Ectodermal cell (in vitro differentiated cells): Measurements from ENCODE around the gene APOE.

Experiments used
- H3K27ac ChIP-seq: 2 replicates; pipeline ENCODE4 v1.7.0; 2013; ENCODE audit warnings: mild to moderate bottlenecking, low read depth, low read length; ENCODE audit not compliant: insufficient read depth, poor library complexity, severe bottlenecking
- H3K27me3 ChIP-seq: 2 replicates; pipeline ENCODE4 v1.7.0; 2013; ENCODE audit warnings: mild to moderate bottlenecking, low read length; ENCODE audit not compliant: insufficient read depth, control insufficient read depth, poor library complexity, severe bottlenecking
- H3K36me3 ChIP-seq: one replicate; pipeline ENCODE4 v1.7.0; 2013; ENCODE audit warnings: low read length; ENCODE audit not compliant: control insufficient read depth, insufficient read depth
- H3K4me1 ChIP-seq: one replicate; pipeline ENCODE4 v1.7.0; 2013; ENCODE audit warnings: low read length; ENCODE audit not compliant: control insufficient read depth, insufficient read depth
- H3K4me3 ChIP-seq: 2 replicates; pipeline ENCODE4 v1.7.0; 2013; ENCODE audit warnings: low read depth, low read length, control low read depth; ENCODE audit not compliant: insufficient read depth
- H3K9me3 ChIP-seq: 2 replicates; pipeline ENCODE4 v1.7.0; 2013; ENCODE audit warnings: mild to moderate bottlenecking, low read length, moderate library complexity; ENCODE audit not compliant: control insufficient read depth
- whole genome bisulfite sequencing, 2 experiments: methylation state at CpG; one replicate each; pipeline ENCODE4 v1.1.7; 2013; ENCODE audit warnings: missing lambda C conversion rate in 2 of 2; 5-methylcytosine and 5-hydroxymethylcytosine counted together

The APOE gene

DNA sequence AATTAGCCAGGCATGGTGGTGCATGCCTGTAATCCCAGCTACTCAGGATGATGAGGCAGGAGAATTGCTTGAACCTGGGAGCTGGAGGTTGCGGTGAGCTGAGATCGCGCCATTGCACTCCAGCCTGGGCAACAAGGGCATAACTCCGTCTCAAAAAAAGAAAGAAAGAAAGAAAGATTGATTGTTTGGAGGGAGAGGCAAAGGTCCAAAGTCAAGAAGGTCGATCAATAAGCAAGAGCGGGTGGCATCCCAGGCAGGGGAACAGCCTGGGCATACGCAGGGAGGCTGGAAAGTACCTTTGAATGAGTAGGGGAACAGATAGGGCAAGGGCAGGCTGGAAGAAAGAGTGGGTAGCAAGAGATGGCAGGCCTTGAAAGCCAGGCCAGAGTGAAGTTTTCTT is 24.5 kb downstream of the APOE start:
- Histone ChIP-seq H3K4me3 (no peak overlapping the region), H3K27me3 (no peaks in the 10 kb centered on the region), H3K27ac (no peak overlapping the region), H3K9me3 (no peaks in the 10 kb centered on the region), H3K36me3 (no peaks in the 10 kb centered on the region), H3K4me1 (no peaks in the 10 kb centered on the region)
- WGBS, 2 experiments = 93 to 98% methylated on average over 7 of the region's 7 CpGs

DNA sequence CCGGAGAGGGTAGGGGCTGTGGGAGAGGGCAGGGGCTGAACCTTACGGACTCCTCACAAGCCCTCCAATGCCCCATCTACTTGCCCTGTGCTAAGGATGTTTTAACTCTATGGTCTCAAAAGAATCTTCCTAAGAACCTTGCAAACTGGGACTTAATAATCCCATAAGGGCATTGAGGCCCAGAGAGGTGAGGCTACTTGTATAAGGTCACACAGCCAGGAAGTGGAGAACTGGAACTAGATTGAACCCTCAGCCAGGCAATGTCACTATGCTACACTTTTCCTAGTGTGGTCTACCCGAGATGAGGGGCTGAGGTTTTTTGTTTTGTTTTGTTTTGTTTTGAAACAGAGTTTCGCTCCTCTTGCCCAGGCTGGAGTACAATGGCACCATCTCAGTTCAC is 25.9 kb downstream of the APOE start:
- 92 to 98% methylated on average over 4 of the region's 4 CpGs for WGBS, 2 experiments

DNA sequence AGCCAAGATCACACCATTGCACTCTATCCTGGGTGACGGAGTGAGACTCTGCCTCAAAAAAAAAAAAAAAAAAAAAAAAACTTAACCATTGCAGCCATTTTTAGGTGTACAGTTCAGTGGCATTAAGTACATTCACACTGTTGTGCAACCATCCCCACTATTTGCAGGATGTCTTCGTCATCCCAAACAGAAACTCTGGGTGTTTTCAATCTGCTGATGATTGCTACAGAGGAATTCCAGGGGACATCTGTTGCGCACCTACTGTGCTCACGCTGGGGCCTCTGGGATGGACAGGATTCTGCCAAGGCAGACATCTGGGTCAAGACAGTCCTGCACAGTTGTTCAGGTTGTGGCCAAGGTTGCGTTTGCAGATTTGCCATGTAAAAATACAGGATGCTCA is 34.1 kb downstream of the APOE start:
- Histone ChIP-seq H3K27ac (no peak overlapping the region), H3K27me3 (no peaks in the 10 kb centered on the region), H3K4me3 (no peak overlapping the region), H3K9me3 (no peaks in the 10 kb centered on the region), H3K36me3 (no peaks in the 10 kb centered on the region), H3K4me1 (no peaks in the 10 kb centered on the region)
- 74 to 77% methylated on average over 5 of the region's 5 CpGs for WGBS, 2 experiments

More for the DNA sequence above, 25.9 kb downstream of the APOE start:
- no peaks in the 10 kb centered on the region for H3K9me3 ChIP-seq
- no peaks in the 10 kb centered on the region for H3K4me1 ChIP-seq
- no peak overlapping the region for H3K4me3 ChIP-seq
- no peak overlapping the region for H3K27ac ChIP-seq
- H3K27me3 ChIP-seq = no peaks in the 10 kb centered on the region
- H3K36me3 ChIP-seq = no peaks in the 10 kb centered on the region

DNA sequence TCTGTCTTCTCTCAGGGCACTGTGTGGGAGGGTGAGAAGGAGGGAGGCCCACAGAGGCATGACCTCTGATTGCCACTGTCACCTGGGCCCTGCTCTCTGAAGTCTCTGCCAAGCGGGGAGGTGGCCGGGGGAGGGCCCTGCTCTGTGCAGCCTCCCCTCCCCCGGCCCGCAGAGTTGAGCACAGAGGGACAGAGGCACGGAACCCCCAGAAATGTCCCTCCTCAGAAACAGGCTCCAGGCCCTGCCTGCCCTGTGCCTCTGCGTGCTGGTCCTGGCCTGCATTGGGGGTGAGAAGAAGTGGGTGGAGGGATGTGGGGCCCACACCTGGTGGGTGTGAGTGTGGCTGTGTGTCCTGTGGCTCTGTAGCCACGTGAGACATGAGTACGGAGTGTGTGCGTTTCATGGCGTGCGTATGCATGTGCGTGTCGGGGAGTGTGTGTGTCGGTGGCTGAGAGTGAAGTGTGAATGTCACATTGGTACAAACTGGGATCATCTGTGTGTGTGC is 36.5 kb downstream of the APOE start, which contains the start of gene APOC4:
APOC4 (plus strand) TSS at position 171 of the 505 bp plus-strand sequence; CDS start at position 212, 41 bp downstream.
- no peaks in the 10 kb centered on the region for H3K36me3 ChIP-seq
- no peaks in the 10 kb centered on the region for H3K27me3 ChIP-seq
- H3K4me1 ChIP-seq = no peaks in the 10 kb centered on the region
- H3K9me3 ChIP-seq = no peaks in the 10 kb centered on the region
- H3K27ac ChIP-seq = no peak within 1 kb of the TSS
- no peak within 1 kb of the TSS for H3K4me3 ChIP-seq
- 91% methylated on average over 14 of the region's 14 CpGs for WGBS, 2 experiments

DNA sequence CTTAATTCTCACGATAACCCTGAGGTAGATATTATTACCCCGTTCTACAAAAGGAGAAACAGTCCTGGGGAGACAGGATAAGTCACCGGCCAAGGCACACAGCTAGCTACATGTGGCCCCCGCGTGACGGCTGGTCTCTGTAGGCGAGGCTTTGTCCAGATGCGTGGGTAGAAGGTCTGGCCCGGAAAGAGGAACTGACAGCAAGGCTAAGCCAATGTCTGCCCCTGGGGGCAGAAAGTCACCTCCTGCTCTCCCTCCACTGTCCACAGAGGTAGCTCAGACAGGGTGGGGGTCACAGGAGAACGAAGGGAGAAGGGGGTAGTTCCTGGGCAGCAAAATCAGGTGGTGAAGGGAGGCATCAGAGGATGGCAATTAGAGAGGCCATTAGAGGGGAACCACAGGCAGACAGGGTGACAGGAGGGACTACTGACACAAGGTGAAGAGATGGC is 38.2 kb downstream of the APOE start:
- Histone ChIP-seq H3K4me3 (no peak overlapping the region), H3K9me3 (no peaks in the 10 kb centered on the region), H3K27ac (no peak overlapping the region), H3K36me3 (no peaks in the 10 kb centered on the region), H3K27me3 (no peaks in the 10 kb centered on the region), H3K4me1 (no peaks in the 10 kb centered on the region)
- WGBS, 2 experiments = 83% methylated on average over 10 of the region's 10 CpGs

DNA sequence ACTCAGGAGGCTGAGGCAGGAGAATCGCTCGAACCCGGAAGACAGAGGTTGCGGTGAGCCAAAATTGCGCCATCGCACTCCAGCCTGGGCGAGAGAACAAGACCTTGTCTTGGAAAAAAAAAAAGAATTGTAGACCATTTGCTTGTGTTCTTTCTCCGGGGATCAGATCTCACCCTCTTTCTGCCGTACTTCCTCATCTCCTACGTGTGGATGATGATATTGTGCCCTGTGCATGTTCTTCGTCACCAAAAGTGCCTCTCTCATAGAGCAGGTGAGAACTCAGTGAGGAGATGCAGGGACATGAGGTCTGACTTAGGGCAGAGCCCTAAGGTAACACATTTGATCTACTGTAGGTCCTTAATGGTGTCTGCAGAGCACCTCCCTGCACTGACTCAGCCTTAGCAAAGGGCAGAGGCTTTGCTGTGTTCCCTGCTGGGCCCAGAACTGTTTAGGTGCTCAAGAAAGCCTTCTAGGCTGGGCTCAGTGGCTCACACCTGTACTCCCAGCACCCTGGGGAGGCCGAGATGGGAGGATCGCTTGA is 41.5 kb downstream of the APOE start:
- WGBS, 2 experiments = 88 to 90% methylated on average over 13 of the region's 13 CpGs

DNA sequence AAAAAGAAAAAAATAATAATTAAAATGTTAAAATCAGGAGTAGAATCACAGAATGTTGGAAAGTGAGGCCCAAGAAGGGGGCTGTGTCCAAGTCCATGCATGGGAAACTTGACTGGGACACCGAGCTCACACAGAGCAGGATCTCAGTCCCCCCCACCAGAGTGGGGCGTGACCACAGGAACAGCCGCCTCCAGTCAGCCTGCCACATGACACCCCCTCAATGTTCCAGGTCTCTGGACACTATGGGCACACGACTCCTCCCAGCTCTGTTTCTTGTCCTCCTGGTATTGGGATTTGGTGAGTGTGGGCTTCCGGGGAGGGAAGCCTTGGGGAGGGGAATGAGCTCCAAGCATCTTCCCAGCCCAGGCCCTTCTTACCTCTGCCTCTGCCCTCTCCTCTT is 42.6 kb downstream of the APOE start:
- Histone ChIP-seq H3K4me3 (no peak overlapping the region), H3K36me3 (no peaks in the 10 kb centered on the region), H3K27ac (no peak overlapping the region), H3K27me3 (no peaks in the 10 kb centered on the region), H3K4me1 (no peaks in the 10 kb centered on the region), H3K9me3 (no peaks in the 10 kb centered on the region)
- WGBS, 2 experiments = 91 to 95% methylated on average over 5 of the region's 5 CpGs

More for the DNA sequence above, 41.5 kb downstream of the APOE start:
- Histone ChIP-seq H3K27me3 (no peaks in the 10 kb centered on the region), H3K27ac (no peak overlapping the region), H3K36me3 (no peaks in the 10 kb centered on the region), H3K9me3 (no peaks in the 10 kb centered on the region), H3K4me1 (no peaks in the 10 kb centered on the region), H3K4me3 (no peak overlapping the region)

DNA sequence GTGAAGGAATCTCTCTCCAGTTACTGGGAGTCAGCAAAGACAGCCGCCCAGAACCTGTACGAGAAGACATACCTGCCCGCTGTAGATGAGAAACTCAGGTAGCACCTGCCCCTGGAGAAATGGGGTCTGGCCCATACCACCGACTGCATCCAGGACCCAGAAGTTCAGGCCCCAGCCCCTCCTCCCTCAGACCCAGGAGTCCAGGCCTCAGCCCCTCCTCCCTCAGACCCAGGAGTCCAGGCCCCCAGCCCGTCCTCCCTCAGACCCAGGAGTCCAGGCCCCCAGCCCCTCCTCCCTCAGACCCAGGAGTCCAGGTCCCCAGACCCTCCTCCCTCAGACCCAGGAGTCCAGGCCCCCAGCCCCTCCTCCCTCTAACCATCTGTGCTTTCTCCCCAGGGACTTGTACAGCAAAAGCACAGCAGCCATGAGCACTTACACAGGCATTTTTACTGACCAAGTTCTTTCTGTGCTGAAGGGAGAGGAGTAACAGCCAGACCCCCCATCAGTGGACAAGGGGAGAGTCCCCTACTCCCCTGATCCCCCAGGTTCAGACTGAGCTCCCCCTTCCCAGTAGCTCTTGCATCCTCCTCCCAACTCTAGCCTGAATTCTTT is 43.3 kb downstream of the APOE start:
- no peaks in the 10 kb centered on the region for H3K27me3 ChIP-seq
- H3K9me3 ChIP-seq = no peaks in the 10 kb centered on the region
- H3K36me3 ChIP-seq = no peaks in the 10 kb centered on the region
- 93% methylated on average over 4 of the region's 5 CpGs for WGBS, 2 experiments
- no peak overlapping the region for H3K4me3 ChIP-seq
- H3K4me1 ChIP-seq = no peaks in the 10 kb centered on the region
- H3K27ac ChIP-seq = no peak overlapping the region

DNA sequence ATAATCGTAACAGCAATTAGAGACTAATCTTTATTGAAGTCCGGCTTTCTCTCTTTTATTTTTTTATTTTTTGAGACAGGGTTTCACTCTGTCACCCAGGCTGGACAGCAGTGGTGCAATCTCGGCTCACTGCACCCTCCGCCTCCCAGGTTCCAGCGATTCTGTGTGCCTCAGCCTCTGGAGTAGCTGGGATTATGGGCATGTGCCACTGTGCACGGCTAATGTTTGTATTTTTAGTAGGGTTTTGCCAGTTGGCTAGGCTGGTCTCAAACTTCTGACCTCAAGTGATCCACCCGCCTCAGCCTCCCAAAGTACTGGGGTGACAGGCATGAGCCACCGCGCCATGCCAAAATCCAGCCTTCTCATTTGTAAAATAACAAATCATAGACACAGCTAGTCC is 44.0 kb downstream of the APOE start:
- Histone ChIP-seq H3K4me3 (no peak overlapping the region), H3K27ac (no peak overlapping the region), H3K9me3 (no peaks in the 10 kb centered on the region), H3K36me3 (no peaks in the 10 kb centered on the region), H3K4me1 (no peaks in the 10 kb centered on the region), H3K27me3 (no peaks in the 10 kb centered on the region)
- 77 to 82% methylated on average over 9 of the region's 9 CpGs for WGBS, 2 experiments

DNA sequence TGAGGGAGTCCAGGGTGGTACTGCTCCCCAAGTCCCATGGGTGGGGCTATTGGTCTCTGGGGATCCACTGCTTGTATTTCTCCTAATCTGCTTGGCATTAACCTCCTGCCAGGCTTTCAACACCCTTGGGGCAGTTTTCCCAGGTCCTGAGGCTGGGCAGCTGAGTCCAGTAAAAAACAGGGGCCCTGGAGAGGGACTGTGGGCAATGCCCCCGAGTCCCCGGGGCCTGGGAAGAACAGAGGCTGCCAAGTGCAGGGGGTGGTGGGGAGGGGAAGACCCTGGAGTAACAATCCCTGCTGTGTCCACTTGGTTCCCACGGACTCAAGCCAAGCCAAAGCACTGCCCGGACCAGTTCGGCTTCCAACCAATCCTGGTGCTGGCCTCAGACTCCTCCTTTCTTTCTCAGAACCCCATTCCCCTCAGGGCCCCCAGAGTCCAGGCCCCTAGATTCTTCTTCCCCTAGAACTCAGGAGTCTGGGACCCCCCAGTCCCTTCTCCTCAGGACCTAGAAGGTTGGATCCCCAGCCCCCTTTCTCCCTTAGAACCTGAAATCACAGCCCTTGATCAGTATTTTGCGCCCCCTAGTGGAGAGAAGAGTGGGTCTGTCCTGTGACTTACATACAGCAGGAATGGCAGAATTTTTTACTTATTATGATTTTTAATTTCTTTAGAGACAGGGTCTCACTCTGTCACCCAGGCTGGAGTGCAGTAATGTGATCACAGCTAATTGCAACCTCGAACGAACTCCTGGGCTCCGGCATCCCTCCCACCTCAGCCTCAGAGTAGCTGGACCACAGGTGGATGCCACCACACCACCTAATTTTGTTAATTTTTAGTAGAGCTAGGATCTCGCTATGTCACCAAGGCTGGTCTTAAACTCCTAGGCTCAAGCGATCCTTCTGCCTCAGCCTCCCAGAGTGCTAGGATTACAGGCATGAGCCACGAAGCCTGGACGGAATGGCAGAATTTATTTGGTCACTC is 45.9 kb downstream of the APOE start:
- Histone ChIP-seq H3K4me3 (no peak overlapping the region), H3K36me3 (no peaks in the 10 kb centered on the region), H3K27ac (no peak overlapping the region), H3K4me1 (peaks cover 8% of the 10 kb centered on the region), H3K9me3 (no peaks in the 10 kb centered on the region), H3K27me3 (no peaks in the 10 kb centered on the region)
- 62 to 71% methylated on average over 12 to 13 of the region's 13 CpGs for whole genome bisulfite sequencing, 2 experiments
